Retinal pigment epithelial cell (primary cell): Measurements from ENCODE around the gene SLC13A4.

Experiments
- DNase-seq: peaks from one replicate; pipeline ENCODE4 v3.0.0-alpha.2; 2010; ENCODE audit warnings: low read depth
- H3K4me3 ChIP-seq: 2 replicates; pipeline ENCODE4 v1.5.1; 2011; ENCODE audit warnings: mild to moderate bottlenecking, low read length, control low read depth, moderate library complexity
- CTCF ChIP-seq: conservative IDR thresholded peaks from 2 replicates; pipeline ENCODE4 v1.5.1; 2011; ENCODE audit warnings: low read depth, low read length, control low read depth, inconsistent platforms

The SLC13A4 gene

GRCh38 chr7:135719688-135720087, 8.3 kb downstream of the SLC13A4 start:
- TF ChIP-seq CTCF = no peak
- no peak overlapping the region for H3K4me3 ChIP-seq
- no peak for DNase-seq

GRCh38 chr7:135718794-135719437, 9.1 kb downstream of the SLC13A4 start:
- peak; percentile 66 for DNase-seq
- TF ChIP-seq CTCF = no peak
- no peak overlapping the region for H3K4me3 ChIP-seq

- DNase-seq = no peak
- no peak for TF ChIP-seq CTCF
- no peak overlapping the region for H3K4me3 ChIP-seq
Observed at GRCh38 chr7:135718219-135718618, 9.8 kb downstream of the SLC13A4 start.

GRCh38 chr7:135717693-135718092, 10.3 kb downstream of the SLC13A4 start:
- no peak for DNase-seq
- no peak for TF ChIP-seq CTCF
- no peak overlapping the region for H3K4me3 ChIP-seq

GRCh38 chr7:135716677-135717238, 11.2 kb downstream of the SLC13A4 start:
- no peak overlapping the region for H3K4me3 ChIP-seq
- DNase-seq = peak; percentile 95
- no peak for TF ChIP-seq CTCF

GRCh38 chr7:135715673-135716072, 12.3 kb downstream of the SLC13A4 start:
- no peak for TF ChIP-seq CTCF
- DNase-seq = no peak
- H3K4me3 ChIP-seq = no peak overlapping the region

- H3K4me3 ChIP-seq = peak overlapping the region; percentile 17
- DNase-seq = no peak
- no peak for TF ChIP-seq CTCF
Observed at GRCh38 chr7:135715055-135715522, 12.9 kb downstream of the SLC13A4 start.
